HG02759 (cell line): Measurements from ENCODE around the gene PHACTR3.

Experiments used
- ATAC-seq: cut with Tn5 transposase; IDR thresholded peaks from one replicate; pipeline ENCODE4 v1.9.1; 2021; ENCODE audit warnings: mild to moderate bottlenecking, moderate library complexity; ENCODE audit not compliant: unreplicated experiment

Gene PHACTR3

DNA sequence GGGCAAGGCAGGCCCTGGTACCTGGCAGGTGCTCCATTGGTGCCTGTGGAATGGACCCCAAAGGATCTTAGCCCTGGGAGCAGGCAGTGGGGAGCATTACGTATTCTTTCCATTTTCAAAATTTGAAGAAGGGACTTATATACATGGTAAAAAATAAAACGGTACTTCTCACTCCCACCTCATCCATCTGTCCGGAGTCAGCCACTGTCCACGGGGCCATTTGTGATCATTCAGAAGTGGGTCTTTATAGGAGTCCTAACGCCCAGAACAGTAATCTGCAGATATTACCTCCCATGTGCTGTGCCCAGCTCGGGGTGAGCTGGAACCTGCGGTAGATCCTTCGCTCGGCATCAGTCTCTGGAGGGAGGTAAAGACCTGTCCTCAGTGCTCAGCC, 218.7 kb downstream of the PHACTR3 start:
- no peak for ATAC-seq

DNA sequence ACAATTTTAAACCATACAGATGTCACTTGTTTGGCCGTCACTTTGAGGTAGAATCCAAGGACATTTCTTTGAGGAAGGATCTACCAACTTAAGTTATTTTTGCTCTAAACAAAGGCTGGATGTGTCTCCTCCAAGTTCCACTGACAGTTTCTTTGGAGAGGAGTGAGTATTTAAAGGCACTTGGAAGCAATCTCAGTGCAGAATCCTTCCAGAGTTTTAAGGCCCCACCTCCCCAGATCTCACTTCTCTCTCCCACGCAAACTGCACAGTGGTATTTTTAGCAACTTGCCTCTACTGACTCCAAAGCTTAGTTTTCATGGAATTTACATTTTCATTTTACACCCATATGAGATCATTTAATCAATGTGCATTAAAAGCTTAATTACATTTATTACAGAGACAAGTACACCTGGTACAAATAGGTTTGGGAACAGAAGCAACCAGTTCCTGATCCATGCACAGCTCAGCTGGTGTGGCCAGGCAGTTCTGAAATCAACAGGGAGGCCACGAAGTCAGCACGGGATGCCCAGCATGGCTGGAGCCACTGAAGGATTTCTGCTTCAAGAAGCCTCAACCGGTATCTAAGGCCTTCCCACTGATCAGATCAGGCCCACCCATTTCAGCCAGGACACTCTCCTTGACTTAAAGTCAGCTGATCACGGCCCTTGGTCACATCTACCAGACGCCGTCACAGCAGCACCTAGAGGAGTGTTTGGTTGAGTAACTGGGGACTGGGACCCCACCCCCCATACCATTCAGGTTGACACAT, 219.3 kb downstream of the PHACTR3 start:
- no peak for ATAC-seq

DNA sequence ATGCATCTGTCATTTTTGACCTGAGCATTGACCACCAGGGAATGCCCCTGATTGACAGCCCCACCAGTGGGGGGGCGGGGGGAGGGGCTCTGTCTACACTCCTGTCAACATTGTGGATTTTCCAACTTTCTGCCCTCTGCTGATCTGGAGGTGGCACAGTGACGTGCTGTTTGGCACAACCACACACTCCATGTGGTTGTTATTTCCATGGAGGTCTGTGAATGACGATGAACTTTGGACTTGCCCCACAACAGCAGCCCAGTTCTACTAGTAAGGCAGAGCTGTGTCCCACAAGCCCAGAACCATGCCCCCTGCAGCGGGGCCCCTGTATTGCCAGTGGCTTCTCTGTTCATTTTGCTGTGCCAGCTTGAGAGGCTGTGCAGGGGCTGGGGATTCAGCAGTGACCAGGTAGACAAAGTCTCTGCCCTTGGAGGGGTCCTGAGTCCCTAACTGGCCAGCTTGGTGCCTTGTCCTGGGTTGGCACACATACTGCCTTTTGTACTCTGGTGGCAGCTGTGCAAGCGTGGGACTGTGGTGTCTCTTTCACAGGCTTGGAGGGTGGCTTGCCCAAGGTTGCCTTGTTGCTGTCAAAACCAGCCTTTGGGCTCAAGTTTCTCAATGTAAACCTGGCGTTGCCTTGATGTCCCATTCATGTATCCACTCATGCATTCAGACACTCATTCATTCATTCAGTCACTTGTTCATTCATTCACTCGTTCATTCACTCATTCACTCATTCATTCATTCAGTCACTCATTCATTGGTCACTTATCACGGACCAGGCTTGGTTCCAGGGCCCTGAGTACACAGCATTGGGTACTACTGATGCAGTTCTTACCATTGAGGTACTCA, 220.6 kb downstream of the PHACTR3 start:
- ATAC-seq: no peak

DNA sequence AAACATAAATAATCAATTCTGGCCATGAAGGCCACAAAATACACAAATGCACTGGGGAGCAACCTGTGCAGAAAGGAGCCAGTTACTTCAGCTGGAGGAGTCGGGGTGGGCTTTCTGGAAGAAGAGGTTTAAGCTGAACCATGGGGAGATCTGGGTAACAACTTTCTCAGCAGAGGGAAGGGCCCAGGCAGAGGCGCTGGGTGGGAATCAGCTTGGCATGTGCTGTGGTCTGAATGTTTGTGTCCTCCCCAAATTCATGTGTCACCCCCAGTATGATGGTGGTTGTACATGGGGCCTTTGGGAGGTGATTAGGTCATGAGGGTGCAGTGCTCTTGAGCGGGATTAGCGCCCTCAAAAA, 221.2 kb downstream of the PHACTR3 start:
- ATAC-seq: no peak

DNA sequence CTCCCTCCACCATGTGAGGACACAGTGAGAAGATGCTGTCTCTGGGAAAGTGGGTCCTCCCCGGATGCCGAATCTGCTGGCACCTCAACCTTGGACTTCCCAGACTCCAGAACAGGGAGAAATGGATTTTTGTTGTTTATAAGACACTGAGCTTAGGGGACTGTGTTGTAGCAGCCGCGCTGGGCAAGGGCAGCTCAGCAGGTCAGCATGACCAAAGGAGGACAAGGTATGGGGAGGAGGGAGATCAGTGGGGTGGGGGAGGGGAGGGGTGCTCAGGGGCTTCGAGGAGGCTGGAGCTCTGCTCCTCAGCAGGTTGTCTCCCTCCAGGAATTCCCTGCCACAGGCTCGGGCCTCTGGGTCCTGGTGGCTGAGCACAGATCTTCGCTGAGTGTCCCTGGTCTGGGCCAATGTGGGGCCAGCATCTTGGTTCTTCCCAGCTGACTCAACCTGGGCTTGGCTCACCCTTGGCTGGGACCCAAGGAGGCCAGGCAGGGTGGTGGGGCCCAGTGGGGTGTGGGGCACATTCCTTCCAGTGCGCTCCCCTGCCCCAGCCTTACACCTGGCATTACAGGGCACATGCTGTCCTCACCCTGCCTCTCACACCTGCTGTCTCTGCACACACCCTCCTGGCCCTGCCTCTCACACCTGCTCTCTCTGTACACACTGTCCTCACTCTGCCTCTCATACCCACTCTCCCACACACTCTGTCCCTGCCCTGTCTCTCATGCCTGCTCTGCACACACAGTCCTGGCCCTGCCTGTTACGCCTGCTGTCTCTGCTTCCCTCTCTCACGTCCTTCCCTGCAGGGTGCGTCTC, 221.8 kb downstream of the PHACTR3 start:
- no peak for ATAC-seq

DNA sequence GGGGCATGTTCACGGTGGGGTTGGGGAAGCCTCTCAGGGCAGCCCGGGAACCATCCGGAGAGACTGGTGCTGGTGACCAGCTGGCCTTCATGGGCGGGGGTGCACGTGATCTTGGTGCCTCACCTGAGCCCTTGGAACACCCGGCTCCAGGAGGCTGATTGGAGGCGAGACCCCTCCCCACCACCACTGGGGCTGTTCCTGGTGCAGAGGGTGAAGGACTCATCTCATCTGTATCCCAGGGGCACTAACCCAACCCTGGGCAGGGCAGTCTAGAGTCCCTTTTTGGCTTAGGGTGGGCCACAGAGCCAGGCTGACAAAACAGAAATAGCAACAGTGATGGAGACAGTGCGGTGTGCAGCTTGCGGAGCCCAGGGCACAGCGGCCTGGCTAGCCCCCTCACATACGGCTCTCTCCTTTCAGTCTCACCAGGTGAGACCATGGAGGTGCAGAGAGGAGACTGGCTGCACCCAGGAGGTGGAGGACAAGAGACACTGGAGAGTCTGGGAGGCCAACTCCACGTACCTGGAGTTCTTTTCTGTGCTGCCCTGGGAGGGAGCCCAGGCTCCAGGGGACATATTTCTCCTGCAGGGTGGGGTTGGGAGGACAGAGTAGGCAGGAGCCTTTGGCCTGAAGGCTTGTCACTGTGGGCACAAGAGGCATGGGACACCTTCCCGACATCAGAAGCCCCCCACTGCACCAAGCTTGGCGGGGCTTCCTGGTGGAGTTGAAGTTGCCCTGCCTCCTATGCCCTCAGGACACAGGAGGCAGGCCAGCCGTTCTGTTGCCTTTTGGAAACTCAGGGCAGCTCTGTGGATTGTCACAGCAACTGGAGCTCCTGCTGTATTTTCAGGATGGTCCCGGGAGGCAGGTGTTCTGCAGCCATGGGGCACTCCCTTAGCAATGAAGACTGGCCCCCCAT, 223.1 kb downstream of the PHACTR3 start:
- no peak for ATAC-seq

DNA sequence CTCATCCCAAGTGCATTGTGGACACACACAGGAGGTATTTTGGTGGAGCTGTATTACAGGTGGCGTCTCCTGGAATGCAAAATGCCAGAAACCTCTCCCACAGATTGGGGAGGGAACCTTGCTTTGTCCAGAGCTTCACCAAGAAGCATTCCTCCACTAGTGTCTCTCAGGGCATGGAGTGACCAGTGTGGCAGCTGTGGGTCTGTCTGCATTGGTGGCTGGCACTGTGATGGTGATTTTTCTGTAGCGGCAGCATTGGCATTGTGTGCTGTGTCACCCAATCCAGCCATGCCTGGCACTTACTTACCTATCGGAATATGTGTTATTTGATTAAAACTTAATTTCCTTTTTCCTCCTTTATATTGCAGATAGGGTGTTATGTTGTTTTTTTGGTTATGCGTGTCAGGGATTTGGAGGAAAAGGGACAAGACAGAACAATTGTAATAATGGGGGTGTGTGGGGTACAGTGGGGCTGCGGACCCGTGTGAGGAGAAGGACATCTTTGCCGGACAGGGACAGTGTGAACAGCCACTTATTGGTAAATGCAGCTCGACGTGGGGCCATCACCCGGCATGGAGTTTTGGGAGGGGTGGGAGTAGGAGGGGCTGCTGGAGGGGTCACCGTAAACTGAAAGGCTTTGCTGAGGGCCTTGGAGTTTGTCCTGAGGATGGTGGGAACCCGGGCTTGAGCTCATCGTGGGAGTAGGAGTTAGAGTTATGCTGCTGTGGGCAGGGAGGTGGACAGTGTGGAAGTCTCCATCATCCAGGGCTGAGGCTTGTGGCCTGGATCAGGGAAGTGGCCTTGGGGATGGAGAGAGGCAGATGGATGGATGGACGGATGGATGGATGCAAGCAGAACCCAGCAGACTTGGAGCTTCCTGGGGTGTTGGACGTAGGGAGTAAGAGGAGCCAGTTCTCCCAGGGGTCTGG, 224.0 kb downstream of the PHACTR3 start:
- no peak for ATAC-seq

DNA sequence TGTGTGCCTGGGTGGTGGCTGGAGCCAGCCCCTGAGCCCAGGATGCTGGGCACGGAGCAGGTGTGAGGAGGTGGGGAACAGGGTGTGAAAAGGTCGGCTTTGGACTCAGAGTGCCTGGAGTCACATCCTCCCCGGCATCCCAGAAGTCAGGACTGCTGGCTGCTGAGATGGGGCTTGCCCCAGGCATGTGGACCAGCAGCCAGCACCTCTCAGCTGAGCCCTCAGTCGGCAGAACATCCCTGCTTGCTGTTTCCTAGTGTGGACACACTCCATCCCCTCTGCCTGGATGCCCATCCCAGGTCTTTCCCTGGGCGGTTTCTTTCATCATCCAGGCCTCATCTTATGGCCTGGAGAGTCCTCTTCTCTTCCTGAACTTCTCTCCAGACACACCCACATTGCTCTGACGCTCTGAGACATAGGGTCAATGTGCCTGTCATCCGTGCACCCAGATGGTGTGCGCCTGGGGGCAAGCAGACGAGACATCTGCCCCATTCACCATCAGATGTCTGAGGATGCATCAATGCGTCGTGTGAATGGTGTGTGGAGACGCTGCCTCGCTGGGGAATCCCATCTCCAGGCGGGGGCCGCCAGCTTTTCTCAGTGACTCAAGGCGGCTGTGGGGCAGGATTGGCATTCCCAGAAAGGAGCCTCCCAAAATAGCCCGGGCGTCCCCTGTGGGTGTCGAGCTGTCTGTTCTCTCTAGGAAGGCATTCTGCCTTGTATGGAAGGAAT, 224.9 kb downstream of the PHACTR3 start:
- no peak for ATAC-seq

DNA sequence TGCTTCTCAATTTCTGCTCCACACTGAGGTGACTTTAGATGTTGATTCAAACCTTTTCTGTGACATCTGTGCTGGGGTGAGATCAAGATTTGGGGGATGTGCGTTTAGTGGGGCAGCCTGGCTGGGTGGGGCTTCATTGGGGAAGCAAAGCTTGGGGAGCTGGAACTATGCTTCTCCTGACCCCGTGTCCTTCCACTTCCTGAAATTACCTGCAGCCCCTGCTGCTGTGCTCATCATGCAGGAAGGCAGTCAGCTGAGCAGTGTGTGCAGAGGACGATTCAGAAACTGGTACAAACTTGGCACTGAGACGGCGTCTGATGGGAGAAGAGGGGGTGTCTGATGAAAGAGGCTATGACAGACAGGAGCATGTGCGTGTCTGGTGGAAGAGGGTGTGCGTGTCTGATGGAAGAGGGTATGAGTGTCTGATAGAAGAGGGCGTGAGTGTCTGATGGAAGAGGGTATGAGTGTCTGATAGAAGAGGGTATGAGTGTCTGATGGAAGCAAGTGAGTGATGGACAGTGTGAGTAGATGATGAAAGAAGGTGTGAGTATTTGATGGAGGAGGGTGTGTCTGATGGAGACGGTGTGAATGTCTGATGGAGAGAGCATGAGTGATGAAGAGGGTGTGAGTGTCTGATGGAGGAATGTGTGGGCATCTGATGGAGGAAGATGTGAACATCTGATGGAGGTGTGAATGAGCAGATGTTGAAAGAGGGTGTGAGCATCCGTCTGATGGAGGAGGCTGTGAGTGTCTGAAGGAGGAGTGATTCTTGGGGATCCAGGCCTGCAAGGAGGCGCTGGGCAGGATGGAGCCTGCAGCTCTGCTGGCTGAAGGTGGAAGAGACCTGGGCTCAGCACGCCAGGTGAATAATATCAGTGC, 225.7 kb downstream of the PHACTR3 start:
- ATAC-seq: no peak

DNA sequence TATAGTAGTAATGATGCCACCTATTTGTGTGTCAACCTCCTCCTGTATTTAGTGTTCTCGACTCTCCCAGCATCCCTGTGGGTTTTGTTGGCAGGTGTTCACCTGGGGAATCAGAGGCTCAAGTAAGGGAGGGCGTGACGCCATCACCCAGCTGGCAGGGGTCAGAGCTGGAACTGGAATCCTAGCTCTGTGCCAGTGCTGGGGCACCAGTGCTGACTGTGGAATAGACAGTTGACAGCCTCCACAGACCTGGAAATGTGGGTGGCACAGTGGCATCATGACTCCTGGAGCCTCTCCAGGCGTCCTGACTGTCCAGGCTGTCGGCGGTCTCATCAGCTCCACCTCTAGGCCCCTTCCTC, 226.3 kb downstream of the PHACTR3 start:
- ATAC-seq: no peak

DNA sequence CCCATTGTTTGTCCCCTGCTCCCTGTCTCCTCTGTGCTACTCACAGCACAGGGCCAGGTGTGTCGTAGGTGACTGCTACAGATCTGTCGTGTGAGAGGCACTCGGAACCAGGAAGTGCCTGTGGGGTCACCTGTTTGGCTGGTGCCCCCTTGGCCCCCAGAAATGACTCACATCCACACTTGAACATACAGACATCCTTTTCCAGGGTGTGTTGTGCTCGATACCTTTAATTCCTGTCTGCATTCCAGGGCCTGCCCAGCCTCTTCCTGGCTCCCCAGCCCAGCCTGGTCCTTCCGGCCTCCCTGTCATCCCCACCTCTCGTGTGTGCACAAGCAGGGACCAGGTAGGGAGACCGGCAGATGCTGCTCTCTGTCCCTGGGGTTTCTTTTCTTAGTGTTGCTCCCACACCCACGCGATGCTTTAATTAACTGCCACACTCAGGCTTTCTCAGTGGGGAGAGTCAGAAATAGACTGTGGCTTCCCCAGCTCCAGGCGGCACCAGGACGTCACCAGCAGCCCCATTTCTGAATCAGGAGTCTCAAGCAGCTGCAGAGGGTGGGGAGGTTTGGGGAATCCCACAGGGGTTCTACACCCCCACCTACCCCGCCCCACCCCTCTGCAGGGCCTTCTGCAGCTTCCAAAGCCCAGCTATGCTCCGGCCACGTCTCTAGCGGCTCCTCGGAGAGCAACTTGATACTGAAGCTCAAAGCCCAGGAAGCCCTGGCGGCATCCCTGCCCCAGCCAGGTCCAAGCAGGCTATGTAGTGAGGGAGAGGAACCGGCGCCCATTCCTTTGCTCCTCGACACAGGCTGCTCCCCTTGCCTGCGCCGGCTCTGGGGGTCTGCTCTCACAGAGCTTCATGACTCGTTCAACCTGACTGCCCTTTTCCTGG, 226.9 kb downstream of the PHACTR3 start:
- no peak for ATAC-seq

DNA sequence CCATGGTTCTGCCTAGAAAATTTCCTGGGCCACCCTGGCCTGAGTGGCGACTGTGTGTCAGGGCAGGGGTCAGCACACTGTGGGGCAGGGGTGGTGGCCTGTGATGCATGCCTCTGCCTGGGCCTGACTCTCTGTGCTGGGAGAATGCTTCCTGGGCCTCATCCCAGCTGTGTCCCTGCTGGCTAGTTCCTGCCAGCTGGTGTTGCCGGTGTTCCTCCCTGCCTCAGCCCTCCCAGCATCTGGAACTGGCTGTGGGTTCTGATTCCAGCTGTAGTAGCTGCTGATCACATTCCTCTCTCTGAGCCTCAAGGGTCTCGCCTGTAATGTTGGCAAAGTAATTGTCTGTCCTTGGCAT, 227.6 kb downstream of the PHACTR3 start:
- ATAC-seq: no peak

DNA sequence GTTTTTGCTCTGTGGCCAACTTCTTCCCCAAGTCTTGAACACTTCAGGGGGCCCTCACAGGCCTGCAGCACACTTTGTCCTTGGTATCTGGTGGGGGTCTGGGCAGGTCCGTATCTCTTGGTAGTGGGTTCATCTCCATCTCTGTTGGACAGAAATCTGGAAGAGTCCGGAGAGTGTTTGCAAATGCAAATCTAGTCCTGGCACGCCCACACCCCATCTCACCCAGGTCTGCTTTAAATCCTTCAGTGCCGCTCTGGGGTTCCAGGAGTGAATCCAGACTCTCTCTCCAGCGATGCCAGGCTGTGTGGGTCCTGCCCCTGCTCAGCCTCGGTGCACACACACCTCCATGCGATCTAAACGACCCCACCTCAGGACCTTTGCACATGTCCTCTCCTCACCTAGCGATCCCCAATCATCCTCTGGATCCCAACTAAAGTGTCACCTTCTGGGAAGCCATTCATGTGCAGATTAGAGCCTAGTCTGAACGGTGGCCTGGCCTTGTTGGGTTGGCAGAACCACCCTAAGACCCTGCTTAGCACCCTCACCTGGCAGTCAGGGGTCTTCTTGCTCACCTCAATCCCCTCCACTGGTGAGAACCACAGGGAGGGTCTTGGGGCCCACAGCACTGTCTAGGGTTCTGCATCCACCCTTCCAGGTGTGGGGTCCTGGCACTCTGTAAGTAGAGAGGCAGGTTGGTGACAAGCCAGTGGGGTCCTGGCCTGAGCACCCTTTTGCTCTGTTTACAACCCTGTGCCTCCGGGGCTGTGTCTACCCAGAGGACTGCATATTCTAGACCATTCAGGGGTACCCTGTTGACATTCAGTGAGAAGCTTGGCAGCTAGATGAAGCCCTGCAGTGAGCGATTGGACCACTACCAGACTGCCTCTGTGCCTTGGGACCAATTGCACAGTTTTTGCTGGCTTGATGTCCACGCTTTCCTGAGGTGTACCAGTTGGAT, 228.3 kb downstream of the PHACTR3 start:
- ATAC-seq: no peak

DNA sequence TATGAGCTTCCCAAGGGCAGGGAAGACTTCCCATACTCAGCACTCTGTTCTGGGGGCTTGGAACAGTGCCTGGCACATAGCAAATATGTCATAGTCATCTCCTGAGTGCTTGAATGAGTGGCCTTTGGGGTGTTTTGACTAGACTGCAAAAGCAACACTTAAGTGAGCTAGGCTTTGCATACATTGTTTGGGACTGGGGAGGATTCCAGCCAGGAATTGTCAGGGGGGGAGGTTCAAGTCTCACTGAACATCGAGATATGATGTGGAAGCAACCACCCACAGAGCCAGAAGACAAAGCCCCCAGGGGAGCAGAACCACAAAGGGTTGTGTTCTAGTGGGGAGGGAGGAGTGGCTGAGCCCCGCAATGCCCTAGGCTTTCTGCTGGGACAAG, 230.7 kb downstream of the PHACTR3 start:
- no peak for ATAC-seq

DNA sequence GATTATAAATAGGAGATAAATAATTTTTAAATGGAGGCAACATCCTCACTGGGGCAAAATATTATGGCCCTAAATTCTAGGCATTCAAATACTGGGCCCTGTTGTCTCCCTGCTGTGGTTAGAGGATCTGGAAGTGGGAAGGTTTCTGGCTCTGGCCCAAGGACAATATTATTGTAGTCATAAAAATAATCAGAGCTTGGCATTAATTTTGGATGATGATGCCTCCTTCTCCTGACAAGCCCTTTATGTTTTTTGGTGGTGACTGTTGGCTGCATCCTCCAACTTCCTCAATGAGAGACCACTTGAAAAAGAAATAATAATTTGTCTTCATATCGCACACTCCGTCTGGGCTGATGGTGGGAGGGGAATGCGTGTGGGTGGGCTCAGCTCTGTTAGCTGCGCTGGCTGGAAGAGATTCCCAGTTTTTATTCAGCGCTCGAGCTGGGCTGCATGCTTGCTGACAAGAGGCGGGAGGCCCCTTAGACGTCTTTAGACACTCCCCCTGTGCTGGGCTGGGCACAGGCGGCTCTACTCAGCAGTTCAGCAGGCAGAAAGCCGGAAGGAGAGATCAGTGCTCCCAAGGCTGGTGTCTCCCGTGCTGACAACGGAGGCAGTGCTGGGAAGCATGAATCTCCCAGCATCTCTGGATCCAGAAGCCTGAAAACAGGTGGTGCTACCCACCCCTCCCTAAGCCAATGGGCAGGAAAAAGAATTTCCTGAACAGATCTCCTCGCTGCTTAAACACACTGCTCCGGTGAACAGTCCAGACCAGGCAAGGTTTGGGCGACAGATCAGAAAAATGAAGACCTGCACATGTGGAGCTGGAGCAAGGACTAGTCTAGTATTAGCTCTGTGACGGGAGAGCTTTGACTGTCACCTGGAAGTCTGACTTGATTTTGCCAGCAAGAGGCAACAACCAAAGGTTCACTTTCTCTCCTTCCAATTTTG, 231.4 kb downstream of the PHACTR3 start:
- ATAC-seq: no peak
